Epithelial cell of esophagus (primary cell): ENCODE measurements around the gene STYX.

Experiments used
- DNase-seq: peaks from one replicate; pipeline ENCODE4 v3.0.0; 2010; ENCODE audit warnings: low read depth
- H3K4me3 ChIP-seq: 2 replicates; pipeline ENCODE4 v1.5.1; 2011; ENCODE audit warnings: mild to moderate bottlenecking, low read length, control low read depth
- CTCF ChIP-seq: IDR thresholded peaks from 2 replicates; pipeline ENCODE4 v1.5.1; 2011; ENCODE audit warnings: low read depth, mild to moderate bottlenecking, low read length, control low read depth, inconsistent platforms; ENCODE audit not compliant: insufficient read depth; ENCODE audit errors: missing control alignments

Gene STYX

DNA sequence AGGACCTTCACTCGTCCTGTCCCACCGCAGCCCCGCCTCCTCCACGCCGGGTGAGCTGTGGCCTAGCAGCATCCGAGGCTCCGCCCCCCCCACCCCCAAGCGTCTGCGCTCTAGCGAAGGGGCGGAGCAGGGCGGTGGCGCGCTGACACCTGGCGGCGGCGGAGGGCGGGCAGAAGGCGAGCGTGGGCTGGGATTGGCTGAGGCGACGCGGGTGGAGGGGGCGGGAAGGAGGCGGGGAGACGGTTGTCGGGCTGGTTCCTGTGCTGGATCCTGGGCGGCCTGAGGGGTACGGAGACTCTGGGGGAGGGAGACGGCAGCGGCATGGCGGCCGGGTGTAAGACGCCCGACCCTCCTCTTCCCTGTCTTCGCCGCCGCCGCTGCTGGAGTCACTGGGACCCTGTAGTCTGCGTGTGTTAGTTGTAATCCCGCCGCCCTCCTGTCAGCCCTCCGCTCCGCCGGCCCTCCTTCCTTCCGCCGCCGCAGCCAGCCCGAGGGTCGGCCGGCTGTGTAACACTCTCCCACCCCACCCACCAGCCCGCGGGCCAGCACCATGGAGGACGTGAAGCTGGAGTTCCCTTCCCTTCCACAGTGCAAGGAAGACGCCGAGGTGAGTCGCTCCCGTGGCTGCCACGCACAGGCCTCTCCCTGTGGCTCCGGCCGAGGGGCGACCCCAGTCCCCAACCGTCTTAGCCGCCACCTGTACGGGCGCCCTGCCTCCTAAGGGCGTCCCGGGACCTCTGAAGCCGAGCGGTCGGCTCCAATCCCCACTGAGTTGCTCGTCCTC lies at the start of gene STYX:
STYX (plus strand) TSS at position 242 of the 784 bp plus-strand sequence; CDS start at position 551, 309 bp downstream.
- peak within 1 kb of the TSS; percentile 92 for H3K4me3 ChIP-seq
- peak; percentile 99 for DNase-seq
- TF ChIP-seq CTCF: no peak

GRCh38 chr14:52683985-52684520 lies 45.9 kb upstream of the STYX start:
- TF ChIP-seq CTCF: no peak
- H3K4me3 ChIP-seq: no peak overlapping the region
- DNase-seq: no peak

DNA sequence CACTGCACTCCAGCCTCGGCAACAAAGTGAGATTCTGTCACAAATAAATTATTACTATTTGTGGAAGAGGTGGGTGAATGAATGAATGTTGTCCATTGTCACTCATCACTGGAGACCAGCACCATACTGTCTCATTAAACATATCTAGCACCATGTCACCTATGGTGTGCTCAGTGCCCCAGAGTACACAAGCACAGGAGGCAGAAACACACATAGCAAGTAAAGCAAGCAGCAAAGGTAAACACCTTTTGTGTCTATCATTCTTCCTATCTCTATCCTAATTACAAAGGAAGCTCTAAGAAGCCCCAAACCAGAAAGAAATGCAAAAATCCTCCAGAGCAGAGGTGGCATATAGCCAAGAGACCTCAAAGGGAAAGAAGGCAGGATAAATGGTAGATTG lies 43.8 kb upstream of the STYX start:
- no peak for TF ChIP-seq CTCF
- DNase-seq: no peak
- H3K4me3 ChIP-seq: no peak overlapping the region

DNA sequence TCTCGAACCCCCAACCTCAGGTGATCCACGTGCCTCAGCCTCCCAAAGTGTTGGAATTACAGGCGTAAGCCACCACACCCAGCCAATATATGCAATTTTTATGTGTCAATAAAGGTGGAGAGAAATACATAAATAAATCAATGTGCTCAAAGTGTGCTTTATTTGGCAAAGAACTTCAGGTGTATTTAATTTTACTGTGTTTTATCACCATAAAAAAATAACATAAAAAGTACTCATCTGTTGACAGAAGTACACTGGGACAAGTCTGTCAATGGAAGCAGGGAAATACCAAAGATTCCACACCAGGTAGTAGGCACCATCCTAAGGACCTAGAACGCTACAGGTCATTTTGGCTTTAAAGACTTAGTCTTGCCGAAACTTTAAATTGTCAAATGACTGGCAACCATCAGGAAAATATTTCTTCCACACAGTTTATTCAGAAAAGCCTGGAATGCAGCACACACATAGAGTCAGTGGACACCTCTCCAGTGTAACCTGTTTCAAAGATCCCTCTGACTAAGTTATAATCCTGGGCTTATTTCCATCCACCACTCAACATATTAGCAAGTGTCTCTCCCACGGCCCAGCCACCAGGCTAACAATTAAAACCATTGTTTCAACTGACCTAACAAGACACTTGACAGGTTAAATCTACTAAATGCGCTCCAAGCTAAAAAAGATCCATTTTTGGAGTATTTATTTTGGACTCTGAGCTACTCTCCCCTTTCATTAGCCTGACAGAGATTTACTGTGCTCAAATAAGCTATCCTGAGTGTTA lies 38.8 kb upstream of the STYX start:
- H3K4me3 ChIP-seq: no peak overlapping the region
- no peak for TF ChIP-seq CTCF
- peak; percentile 38 for DNase-seq

GRCh38 chr14:52692248-52692962 lies 37.6 kb upstream of the STYX start:
- DNase-seq: peak; percentile 57
- no peak for TF ChIP-seq CTCF
- no peak overlapping the region for H3K4me3 ChIP-seq

GRCh38 chr14:52693036-52693435 lies 36.9 kb upstream of the STYX start:
- no peak for DNase-seq
- TF ChIP-seq CTCF: no peak

More at GRCh38 chr14:52693036-52693435, 36.9 kb upstream of the STYX start:
- no peak overlapping the region for H3K4me3 ChIP-seq
